HG03442 (cell line): ENCODE results near the gene PLCB1.
A peak's percentile ranks its signal among the peaks of the same experiment; 100 is the strongest.
"Not testable (repeated sequence)": the region's sequence is repeated elsewhere in the genome, so short reads cannot be mapped to it uniquely, and the experiment has no call there.

Experiments used
- ATAC-seq: cut with Tn5 transposase; IDR thresholded peaks from one replicate; pipeline ENCODE4 v1.9.1; 2021; ENCODE audit warnings: mild to moderate bottlenecking, moderate library complexity; ENCODE audit not compliant: unreplicated experiment

The PLCB1 gene

GRCh38 chr20:8328189-8328588, 196.1 kb downstream of the PLCB1 start:
- no peak for ATAC-seq

GRCh38 chr20:8330319-8330784, 198.3 kb downstream of the PLCB1 start:
- ATAC-seq: no peak

GRCh38 chr20:8330785-8331695, 199.0 kb downstream of the PLCB1 start:
- ATAC-seq: no peak

- ATAC-seq: no peak
These were observed 199.8 kb downstream of the PLCB1 start for GRCh38 chr20:8331740-8332412.

GRCh38 chr20:8334641-8335040, 202.6 kb downstream of the PLCB1 start:
- no peak for ATAC-seq

GRCh38 chr20:8335059-8335458, 203.0 kb downstream of the PLCB1 start:
- ATAC-seq: no peak

GRCh38 chr20:8335495-8336195, 203.6 kb downstream of the PLCB1 start:
- ATAC-seq: no peak

GRCh38 chr20:8339349-8339748, 207.3 kb downstream of the PLCB1 start:
- no peak for ATAC-seq

GRCh38 chr20:8342391-8342790, 210.3 kb downstream of the PLCB1 start:
- ATAC-seq: no peak

- no peak for ATAC-seq
These were observed 212.0 kb downstream of the PLCB1 start for GRCh38 chr20:8344106-8344505.

- no peak for ATAC-seq
These were observed 212.6 kb downstream of the PLCB1 start for GRCh38 chr20:8344631-8345030.

GRCh38 chr20:8346700-8347270, 214.7 kb downstream of the PLCB1 start:
- ATAC-seq: no peak

- not testable (repeated sequence) for ATAC-seq
These were observed 218.2 kb downstream of the PLCB1 start for GRCh38 chr20:8350225-8350624.

- ATAC-seq: no peak
These were observed 220.4 kb downstream of the PLCB1 start for GRCh38 chr20:8352486-8352885.

- ATAC-seq: no peak
These were observed 221.4 kb downstream of the PLCB1 start for GRCh38 chr20:8353512-8353911.

- ATAC-seq: no peak
These were observed 223.4 kb downstream of the PLCB1 start for GRCh38 chr20:8355453-8355852.

- no peak for ATAC-seq
These were observed 224.7 kb downstream of the PLCB1 start for GRCh38 chr20:8356806-8357205.

- no peak for ATAC-seq
These were observed 225.6 kb downstream of the PLCB1 start for GRCh38 chr20:8357703-8358102.

- ATAC-seq: no peak
These were observed 228.0 kb downstream of the PLCB1 start for GRCh38 chr20:8360035-8360434.

- ATAC-seq: peak; percentile 82
These were observed 229.1 kb downstream of the PLCB1 start for GRCh38 chr20:8361006-8361652.

- no peak for ATAC-seq
These were observed 229.7 kb downstream of the PLCB1 start for GRCh38 chr20:8361779-8362178.
